OCI-LY3 (cell line): Measurements from ENCODE around the gene DOCK9.

Experiments used
- CTCF ChIP-seq: fragments of 200-600, 300-600 bp; sonication (generic); IDR thresholded peaks from 2 replicates; pipeline ENCODE4 v1.5.1; 2014; ENCODE audit warnings: antibody characterized with exemption, low read length, low read depth
- EZH2phosphoT487 ChIP-seq: fragments of 200-600 bp; shearing (Covaris generic); IDR thresholded peaks from 2 replicates; pipeline ENCODE4 v1.6.1; 2018; ENCODE audit warnings: antibody characterized with exemption, mixed run types, low read depth

GRCh38 chr13:98771838-98772611 is 205.8 kb downstream of the DOCK9 start:
- no peak for TF ChIP-seq CTCF
- no peak for TF ChIP-seq EZH2phosphoT487
